Kidney epithelial cell (primary cell): ENCODE results near the gene FBXL15. TPM values are rescaled to one million over a fixed set of nuclear protein-coding genes. Genes with fewer than 3 reads are reported as not detected.

Experiments
- DNase-seq: peaks from one replicate; pipeline ENCODE4 v3.0.0-alpha.2; 2010; ENCODE audit warnings: low read depth
- H3K27me3 ChIP-seq: 2 replicates; pipeline ENCODE4 v1.6.0; 2011; ENCODE audit warnings: low read length; ENCODE audit not compliant: control insufficient read depth, insufficient read depth
- H3K36me3 ChIP-seq: 2 replicates; pipeline ENCODE4 v1.5.1; 2011; ENCODE audit warnings: low read length; ENCODE audit not compliant: control insufficient read depth, insufficient read depth
- H3K4me3 ChIP-seq: 2 replicates; pipeline ENCODE4 v1.5.1; 2011; ENCODE audit warnings: low read depth, mild to moderate bottlenecking, control low read depth, low read length
- total RNA-seq: library from RNA; depleted of rRNA; stranded (reverse); fragments of >200 nt; gene quantifications from 2 replicates; pipeline ENCODE4 v1.2.3, GENCODE V29; 2015
- TF ChIP-seq, protein P1 (sequence below): IDR thresholded peaks from 2 replicates; pipeline ENCODE4 v1.5.1; 2011; ENCODE audit warnings: mild to moderate bottlenecking, moderate library complexity, low read length, control low read depth, inconsistent platforms; ENCODE audit not compliant: insufficient read depth, poor library complexity, severe bottlenecking

The FBXL15 gene
- total RNA-seq, 1 donor from 2014 or later: 20.6 TPM

DNA sequence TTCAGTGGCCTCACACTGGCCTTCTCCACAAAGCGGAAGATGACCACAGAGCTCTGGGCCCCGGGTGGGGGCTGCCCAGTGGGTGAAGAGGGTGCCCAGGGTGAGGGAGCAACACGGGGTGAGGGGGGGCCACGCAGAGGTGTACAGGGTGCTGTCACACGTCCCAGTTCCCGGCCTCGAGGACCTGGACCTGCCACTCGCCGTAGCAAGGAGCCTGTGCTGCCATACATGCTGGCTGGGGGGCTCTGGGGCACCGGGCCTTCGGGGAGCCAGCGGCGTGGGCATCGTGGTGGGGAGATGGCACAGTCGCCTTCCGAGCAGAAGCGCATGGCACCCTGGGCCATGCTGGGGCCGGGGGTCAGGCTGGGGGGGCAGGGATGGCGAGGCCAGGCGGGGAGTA is 3.9 kb upstream of the FBXL15 start:
- TF ChIP-seq, protein P1, sequence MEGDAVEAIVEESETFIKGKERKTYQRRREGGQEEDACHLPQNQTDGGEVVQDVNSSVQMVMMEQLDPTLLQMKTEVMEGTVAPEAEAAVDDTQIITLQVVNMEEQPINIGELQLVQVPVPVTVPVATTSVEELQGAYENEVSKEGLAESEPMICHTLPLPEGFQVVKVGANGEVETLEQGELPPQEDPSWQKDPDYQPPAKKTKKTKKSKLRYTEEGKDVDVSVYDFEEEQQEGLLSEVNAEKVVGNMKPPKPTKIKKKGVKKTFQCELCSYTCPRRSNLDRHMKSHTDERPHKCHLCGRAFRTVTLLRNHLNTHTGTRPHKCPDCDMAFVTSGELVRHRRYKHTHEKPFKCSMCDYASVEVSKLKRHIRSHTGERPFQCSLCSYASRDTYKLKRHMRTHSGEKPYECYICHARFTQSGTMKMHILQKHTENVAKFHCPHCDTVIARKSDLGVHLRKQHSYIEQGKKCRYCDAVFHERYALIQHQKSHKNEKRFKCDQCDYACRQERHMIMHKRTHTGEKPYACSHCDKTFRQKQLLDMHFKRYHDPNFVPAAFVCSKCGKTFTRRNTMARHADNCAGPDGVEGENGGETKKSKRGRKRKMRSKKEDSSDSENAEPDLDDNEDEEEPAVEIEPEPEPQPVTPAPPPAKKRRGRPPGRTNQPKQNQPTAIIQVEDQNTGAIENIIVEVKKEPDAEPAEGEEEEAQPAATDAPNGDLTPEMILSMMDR: no peak
- H3K36me3 ChIP-seq: no peaks in the 10 kb centered on the region
- H3K4me3 ChIP-seq: no peak overlapping the region
- DNase-seq: no peak
- peaks cover 42% of the 10 kb centered on the region for H3K27me3 ChIP-seq

DNA sequence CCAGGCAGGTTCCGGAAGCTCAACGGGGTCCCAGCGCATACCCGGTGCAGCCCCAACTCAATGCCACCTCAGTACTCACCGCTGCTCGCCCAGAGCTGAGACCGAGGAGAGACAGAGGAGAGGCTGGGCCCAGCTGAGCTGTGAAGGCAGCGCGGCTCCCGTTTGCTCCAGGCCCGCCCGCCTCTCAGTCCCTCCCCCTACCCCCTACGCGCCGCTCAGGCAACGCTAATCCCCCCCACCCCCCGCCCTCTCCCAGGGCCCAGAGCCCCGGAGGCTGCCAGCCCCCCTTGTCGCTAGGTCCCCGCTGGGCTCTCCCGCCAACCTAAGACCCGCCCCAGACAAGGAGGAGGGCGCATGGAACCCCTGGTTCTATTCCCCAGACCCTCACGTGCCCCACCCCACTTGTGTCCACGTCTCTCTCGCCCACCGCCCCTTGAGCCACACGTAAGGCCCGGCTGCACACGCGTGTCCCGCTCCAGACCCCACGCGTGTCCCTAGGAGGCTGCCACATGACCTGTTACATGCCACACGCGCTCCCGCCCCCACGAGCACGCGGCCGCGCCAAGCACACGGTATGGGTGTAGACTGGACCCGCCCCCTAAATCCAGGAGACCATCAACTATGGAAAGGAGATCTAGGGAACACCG is 1.9 kb upstream of the FBXL15 start, which contains the start of gene PSD:
Gene PSD, minus strand, starts transcription at position 164 of the 647 bp plus-strand sequence. CDS start 1,747 bp downstream, outside the sequence.
- DNase-seq: no peak
- Histone ChIP-seq H3K36me3 (no peaks in the 10 kb centered on the region), H3K4me3 (peak within 1 kb of the TSS; percentile 62), H3K27me3 (peaks cover 25% of the 10 kb centered on the region)
- TF ChIP-seq, protein P1: no peak

DNA sequence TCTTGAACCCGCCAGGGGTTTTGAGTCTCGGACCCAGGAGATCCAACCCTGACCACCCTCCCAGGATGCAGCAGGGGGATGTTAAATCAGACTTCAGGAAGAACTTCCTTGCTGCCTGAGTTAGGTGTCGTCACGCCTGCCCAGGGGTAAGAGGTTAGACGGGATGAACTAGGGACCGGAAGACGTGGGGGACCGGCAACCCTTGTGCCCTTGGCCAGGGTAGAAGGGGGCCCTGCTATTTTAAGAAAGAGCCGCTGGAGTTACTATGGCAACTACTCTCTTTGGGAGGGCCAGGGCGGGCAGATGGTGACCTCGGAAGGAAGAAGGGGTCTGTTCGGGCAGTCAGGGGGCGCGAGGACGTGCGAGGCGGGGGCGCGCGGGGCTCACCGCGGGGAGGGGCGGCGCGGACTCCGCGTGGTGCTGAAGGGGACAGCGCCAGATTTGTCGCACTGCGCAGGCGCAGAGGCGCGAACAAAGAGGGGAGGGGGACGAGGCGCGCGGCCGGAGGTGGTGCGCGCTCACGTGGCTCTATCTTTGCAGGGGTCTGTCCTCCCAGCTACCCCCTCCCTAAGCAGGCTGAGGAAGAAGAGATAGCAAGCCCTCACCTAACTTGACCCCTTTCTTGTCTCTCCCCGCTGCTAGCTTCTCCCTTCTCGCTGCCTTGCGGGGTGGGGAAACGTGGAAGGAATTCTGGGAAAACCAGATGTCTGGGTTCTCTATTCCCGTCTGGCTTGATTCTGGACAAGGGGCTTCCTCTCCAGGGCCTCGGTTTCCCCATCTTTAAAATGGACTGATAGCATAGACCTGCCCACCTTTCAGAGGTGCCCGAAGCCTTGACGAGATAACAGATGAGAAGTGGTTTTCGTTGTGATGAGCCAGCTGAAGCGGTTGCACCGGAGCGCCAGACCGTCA is 1.1 kb upstream of the FBXL15 start:
- TF ChIP-seq, protein P1: no peak
- peaks cover 25% of the 10 kb centered on the region for H3K27me3 ChIP-seq
- peak overlapping the region; percentile 62 for H3K4me3 ChIP-seq
- DNase-seq: no peak
- H3K36me3 ChIP-seq: no peaks in the 10 kb centered on the region

DNA sequence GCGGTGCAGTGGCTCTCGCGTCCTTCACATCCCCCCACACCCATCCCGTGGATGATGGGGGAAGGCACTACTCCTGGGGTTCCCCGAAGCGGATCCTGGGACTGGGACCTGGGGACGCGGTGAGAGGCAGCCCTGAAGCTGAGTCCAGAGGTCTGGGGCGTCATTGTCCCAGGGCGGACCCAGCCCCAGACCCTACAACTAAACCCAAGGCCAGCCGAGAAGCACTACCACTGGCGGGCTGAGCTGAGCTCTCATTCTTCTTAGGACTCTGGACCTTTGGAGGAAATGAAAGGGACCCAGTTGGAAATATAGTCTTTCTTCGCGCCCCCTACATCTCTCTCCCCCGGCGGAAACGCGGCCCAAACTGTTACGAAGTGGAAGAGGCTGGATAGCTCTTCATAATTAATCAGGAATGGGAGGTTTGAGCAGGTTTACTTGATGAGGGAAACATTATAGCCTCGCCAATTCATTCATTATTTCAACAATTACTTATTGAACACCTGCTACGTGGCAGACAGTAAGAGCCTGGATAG is 389 bp upstream of the FBXL15 start:
- peaks cover 20% of the 10 kb centered on the region for H3K27me3 ChIP-seq
- TF ChIP-seq, protein P1: no peak
- DNase-seq: no peak
- H3K36me3 ChIP-seq: no peaks in the 10 kb centered on the region
- peak overlapping the region; percentile 62 for H3K4me3 ChIP-seq

DNA sequence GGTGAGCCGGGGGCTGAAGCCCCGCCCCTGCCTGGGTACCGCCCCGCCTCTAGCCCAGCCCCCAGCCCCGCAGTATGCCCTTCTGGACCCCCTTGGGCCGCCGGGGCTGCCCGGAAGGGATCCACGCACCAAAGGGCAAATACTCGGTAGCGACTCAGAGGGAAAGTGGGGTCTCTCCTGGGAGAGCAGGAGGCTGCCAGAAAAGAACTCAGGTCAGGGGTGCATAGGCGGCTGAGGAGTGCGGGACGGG is 796 bp downstream of the FBXL15 start:
- Histone ChIP-seq H3K27me3 (peaks cover 20% of the 10 kb centered on the region), H3K36me3 (no peaks in the 10 kb centered on the region), H3K4me3 (peak overlapping the region; percentile 62)
- DNase-seq: no peak
- TF ChIP-seq, protein P1: no peak
